Stimulated activated naive CD4-positive, alpha-beta T cell treated with Interleukin-2 at 50 U/mL for 16 hours (primary cell): ENCODE measurements around the gene PHF21A.

Source experiments
- DNase-seq: peaks from one replicate; lab custom pipeline; 2025; lab: John Stamatoyannopoulos, UW

Gene PHF21A

DNA sequence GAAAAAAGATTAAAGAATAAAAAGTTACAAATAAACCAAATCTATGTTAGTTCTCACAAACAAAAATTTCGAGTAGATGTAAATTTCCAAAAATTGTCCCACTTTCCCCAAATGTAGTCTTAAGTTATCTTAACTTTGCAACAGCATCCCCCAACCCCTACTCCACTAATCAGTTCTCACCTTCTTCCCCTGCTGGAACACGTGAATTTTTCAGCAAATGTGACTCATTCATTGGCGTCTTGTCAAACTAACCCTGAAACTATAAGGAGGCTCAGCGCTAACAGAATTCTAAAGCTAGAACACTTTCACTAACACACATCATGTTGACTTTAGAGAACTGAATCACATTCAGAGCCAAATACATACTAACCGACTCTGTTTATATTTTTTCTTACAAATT, 46.1 kb downstream of the PHF21A start:
- no peak for DNase-seq

DNA sequence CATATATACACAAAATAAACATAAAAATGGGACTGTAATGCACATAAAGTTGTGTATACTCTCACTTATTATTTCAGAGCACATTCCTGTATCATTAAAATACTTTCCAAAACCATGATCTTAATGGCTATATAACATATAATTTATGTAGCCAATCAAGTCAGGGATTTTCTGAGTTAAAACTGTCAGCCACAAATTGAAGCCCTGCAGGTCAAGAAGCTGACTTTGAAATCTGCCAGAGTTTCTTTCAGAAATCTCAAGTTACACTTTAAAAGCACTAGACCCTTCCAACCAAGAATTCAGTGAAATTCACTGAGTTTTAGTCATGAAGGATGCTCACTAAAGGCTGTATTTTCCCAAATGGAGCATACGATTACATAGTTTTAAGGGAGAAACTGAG, 47.6 kb downstream of the PHF21A start:
- no peak for DNase-seq

DNA sequence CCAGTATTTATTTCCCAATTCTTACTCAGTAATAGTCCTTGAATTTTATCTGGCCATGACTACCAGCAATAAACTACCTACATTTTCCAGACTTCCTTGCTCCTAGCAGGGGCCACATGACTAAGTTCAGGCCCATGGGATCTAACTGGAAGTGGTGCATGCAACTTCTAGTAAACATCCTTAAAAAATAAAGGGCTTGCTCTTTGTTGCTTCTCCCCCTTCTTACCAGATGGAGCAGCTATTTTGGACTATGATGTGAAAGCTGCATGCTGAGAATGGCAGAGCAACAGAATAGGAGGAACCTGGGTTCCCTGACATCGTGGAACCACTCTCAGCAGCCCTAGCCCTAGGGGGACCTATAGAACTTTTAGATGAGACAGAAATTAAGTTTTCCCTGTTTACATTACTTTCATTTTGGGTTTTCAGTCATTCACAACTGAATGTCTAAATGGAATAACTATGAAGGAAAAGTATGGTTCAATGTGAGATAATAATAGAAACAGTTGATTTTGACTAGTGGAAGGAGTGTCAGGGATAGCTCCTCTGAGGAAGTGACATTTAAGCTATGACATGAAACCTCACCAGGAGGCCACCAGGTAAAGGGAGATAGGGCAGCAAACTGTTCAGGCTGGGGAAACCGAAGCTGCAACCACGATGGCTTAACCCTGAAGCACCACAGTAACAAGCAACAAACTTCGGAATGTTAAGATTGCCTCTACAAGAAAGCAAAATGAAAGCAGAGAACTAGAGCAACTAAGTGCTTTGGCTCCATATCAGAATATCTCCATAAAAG, 48.9 kb downstream of the PHF21A start:
- DNase-seq: no peak

DNA sequence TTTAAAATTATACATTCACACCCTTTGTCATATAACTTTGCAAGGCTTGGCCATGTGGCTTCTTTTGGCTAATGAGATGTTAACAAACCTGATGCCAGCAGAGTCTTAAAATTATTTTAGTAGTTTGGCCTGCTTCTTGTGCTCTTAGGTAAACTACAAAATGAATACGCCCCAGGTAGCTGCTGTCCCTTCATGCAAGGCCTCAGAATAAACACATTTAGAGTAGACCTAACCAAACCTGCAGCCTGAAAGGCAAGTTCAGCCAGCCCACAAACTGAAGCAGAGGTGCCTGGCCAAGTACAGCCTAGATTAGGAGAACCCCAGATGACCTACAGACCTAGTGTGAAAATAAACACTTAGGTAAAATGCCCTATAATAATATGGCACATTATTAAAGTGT, 50.2 kb downstream of the PHF21A start:
- no peak for DNase-seq

DNA sequence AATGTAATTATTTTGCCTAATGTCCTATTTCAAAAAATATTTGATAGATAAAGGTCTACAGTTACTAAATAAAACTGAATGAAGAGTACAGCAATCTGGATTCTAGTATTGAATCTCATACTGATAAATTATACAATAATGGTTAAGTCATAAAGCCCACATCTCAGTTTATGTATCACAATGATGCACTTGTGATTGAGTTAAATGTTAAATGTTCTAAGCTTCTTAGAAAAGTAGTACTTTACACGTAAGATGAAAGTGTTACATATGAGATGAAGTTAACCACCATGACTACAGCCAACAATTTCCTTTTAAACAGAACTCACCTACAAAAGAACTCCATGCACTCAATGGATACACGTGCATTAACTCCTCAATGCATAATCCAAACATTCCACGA, 51.7 kb downstream of the PHF21A start:
- no peak for DNase-seq

DNA sequence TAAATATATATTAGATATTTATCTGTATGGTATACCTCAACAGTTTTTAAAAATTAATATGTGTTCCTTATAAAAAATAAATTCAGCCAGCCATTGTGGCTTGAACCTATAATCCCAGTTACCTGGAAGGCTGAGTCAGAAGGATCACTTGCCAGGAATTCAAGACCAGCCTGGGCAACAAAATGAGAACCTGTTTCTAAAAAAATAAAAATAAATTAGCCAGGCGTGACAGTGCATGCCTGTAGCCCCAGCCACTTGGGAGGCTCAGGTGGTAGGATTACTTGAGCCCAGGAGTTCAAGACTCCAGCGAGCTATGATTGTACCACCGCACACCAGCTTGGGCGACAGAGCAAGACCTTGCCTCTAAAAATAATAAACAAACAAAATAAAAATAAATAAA, 54.9 kb downstream of the PHF21A start:
- DNase-seq: no peak

DNA sequence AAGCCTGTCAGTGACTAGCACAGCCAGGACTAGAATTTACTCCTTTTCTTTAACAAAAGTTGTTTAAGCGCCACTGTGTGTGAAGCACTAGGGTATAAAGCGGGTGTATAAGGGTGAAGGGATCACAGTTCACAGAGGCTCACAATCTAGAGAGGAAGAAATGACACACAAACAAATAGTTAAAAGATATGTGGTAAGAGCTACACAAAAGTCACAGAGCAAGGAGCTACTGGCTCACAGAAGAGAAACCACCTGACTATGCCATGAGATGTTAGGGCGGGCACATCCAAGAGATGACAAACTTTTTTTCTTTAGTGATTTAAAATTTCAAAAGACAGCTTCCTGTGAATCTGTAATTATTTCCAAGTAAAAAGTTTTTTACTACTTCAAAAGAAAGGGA, 55.6 kb downstream of the PHF21A start:
- DNase-seq: no peak

DNA sequence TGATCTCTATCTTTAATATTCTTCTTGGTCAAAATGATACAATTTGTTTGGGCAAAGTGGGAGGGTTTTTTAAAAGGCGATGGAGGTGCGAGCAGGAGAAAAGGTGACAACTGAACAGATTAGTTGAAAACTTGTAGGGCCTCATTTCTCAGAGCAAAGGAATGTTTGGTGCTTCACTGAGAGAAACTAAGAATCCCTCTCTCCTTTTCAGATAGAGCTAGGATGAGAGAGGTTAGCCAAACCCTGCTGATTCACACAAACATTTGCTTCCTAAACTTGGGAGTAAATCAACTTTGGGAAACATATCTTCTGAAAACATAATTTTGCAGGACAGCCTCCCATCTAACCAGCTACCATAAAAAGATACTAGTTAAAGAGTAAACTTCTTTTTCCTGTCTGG, 57.0 kb downstream of the PHF21A start:
- no peak for DNase-seq

DNA sequence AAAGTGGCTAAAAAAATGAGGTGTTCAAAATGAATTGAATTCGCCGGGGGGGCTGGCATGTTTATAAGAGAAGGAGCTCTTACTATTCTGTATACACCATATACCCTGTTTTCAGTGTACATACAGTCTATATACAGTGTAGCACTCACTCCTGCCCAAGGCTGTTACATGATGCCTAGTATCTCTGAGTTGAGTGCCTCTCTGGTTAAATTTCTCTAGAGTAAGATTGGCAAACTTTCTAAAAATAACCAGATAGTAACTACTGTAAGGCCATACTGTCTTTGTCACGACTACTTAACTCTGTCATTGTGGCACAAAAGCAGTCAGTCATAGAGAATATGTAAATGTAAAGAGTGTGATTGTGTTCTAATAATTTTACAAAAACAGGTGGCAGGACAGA, 58.1 kb downstream of the PHF21A start:
- DNase-seq: no peak

DNA sequence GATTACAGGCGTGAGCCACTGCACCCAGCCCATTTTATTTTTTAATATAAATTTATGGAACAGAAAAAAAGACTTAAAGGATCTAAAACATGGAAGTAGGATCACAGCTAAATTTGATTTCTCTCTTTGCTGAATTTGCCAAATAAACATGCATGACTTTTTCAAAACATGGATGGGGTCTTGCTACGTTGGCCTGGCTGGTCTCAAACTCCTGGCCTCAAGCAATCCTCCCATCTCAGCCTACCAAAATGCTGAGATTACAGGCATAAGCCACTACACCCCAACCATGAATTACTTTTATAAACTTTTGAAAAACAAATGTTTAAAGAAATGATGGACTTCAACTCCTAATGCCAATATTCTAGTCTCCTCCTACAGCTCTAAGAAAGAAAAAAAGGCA, 61.2 kb downstream of the PHF21A start:
- no peak for DNase-seq

DNA sequence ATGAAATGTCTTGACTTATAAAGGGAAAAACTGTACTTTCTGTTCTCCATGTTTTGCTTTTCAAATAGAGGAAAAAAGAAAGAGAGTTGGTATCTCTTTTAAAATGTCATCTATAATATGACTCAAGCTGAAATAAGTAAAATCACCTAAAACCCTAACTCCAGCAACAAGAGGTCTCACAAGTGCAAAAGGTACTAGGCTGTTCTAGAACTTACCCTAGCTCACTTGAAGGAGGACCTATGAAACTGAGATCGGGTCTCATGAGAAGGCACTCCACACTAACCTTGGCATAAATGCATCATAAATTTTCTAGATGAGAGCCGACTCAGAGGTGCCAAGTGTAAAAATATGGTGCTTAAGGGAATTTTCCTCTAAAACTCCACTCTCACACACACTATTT, 63.8 kb downstream of the PHF21A start:
- DNase-seq: no peak

DNA sequence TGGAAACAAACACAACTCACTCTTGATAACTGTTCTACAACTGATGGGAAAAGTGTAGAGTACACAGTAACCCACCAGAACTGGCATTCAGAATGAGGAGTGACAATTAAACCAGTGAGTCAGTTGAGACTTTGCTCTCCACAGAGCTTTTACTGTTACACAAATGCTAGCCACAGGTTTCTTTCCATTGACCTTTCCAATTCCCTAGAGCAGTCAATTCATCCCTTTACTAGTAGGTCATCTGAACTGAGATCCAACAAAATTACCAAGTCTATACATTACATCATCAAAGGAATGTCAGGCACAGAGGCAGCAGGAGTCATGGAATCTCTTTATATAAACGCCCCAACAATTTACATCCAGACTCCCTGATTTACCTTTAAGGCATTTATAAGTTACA, 65.9 kb downstream of the PHF21A start:
- DNase-seq: no peak

DNA sequence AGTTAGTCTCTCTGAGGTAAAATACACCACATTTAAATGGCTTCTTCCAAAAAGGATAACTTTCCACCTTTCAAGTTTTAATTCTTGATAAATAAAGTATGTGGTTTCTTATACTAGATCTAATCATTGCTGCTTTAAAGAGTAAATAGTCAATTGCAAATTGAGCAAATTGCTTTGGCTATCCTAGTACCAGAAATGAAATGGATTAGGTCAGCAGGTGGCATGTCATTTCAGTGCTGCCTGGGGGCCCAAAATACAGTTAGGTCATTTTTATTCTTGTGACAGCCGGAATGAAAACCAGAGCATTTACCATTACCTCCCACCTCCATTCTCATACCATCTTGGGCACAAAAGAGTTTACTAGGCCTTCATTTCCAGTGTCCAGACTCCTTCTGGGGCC, 70.2 kb downstream of the PHF21A start:
- no peak for DNase-seq

DNA sequence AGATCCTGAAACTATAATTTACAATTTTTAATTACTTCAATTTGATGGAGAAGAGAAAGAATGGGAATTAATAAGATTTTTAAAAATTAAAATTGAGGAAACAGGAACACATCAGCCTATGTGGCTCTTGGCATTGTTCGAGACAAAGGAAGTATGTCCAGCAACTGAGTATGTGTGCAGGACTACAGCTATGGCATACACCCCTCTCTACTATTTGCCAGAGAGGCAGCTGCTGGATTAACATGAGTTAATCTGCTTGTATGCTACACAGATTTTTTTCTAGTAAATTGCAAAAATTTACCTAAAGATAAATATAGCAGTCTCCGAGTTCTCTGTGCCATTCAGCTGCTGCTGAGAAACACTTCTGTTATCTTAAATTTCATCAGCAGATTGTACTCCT, 70.6 kb downstream of the PHF21A start:
- no peak for DNase-seq

DNA sequence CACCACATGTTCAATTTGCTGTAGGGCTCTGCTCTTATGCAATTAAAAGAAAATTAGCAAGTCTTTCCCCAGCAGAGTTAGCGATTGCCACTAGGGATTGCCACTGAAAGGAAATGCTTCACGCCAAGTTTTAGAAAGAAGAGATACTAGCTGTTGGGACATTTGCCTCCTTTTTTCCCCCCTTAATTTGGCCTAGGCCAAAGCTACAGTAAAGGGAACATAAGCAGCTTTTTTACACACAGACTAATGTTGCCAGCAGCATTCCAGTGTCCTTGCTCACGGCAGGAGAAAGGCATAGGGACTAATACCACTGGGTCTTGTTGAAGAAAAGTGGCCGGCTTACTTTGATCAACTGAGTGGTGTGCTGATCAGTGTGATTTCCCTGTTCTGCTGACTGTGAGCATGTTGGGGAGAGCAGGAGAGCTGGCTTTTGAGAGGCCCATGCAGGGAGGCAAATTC, 71.2 kb downstream of the PHF21A start:
- no peak for DNase-seq

DNA sequence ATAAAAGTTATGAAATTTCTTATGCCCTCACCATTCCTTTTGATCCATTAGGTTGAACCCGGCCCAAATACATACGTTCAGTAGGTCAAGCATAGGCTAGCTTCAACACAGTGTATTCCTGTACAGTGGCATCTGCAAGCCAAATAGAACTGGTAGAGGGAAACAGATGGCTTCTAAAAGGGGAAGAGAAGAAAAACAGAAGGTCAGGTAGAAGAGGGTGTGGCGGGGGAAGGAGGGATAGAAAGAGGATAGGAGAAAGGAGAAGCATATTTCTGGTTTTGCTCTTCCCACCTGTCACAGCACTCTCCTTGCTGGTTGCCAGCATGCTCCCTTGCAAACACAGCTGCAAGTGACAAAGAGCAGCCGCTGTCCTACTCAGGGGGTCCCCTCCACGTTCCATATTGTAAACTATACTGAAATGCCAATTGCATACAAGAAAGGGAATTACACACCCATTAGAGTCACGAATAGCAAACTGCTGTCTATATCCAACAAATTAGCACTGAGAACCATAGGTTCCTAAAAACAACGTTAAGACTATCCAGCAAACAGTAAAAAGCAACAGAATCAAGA, 71.8 kb downstream of the PHF21A start:
- no peak for DNase-seq

DNA sequence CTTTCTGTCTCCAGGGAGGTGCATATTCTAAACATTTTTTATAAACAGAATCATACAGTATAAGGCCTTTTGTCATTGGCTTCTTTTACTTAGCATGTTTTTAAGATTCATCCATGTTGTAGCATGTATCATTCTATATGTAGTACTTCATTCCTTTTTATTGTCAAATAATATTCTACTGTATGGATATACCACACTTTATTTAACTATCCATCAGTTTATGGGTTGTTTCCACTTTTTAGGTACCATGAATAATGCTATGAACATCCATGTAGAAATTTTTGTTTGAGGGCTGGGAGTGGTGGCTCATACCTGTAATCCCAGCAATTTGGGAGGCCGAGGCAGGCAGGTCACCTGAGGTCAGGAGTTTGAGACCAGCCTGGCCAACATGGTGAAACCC, 73.1 kb downstream of the PHF21A start:
- DNase-seq: no peak

DNA sequence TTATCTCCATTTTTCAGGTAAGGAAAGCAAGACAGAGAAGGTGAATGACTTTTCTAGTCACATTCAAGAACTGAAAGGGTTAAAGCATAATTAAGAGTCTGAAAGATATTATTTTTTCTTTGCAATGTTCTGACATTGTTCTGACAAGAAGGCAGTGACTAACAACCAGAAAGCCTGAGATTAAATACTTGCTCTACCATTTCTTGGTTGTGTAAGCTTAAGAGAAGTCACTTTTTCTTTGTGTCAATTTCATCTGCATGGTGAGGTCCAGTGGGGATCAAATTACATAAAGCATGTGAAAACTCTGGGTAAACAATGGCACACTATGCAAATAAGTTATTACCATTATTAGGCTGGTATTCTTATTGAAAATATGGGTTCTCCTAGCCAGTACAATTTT, 73.7 kb downstream of the PHF21A start:
- no peak for DNase-seq

DNA sequence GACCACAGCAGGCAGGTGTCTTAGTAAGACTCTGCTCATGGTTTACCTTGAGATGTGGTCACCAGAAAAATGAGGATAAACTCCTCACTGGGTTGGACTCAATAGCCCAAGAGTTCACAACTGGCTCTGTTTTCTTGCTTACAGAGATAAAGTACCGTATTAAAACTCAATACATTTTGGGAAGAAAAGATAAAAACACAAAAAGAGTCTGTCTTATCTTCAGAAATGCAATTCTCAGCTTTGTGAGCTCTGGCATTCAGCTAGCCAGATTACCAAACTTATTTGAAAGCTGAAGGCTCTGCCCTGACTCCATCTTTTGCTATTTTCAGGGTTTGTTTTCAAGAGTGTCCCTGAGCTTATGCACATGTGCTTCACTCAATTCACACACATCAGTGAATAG, 75.4 kb downstream of the PHF21A start:
- DNase-seq: no peak

DNA sequence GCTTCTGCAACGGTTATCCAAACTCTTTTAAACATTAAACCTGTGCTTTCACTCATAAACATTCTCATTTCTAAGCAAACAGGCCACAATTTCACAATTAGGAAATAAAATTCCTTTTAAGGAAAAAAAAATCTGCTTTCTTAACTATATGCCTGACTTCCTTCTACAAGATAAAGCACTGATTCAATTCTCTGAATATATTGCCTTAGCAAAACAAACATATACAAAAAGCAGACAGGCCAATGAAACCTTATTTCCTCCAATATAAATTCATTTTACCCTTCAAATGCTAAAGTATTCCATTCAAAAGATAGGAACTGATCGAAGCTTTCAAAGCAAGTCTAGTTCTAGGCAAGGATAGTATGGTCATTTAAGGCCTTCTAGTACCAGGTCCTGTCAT, 76.7 kb downstream of the PHF21A start:
- DNase-seq: no peak

DNA sequence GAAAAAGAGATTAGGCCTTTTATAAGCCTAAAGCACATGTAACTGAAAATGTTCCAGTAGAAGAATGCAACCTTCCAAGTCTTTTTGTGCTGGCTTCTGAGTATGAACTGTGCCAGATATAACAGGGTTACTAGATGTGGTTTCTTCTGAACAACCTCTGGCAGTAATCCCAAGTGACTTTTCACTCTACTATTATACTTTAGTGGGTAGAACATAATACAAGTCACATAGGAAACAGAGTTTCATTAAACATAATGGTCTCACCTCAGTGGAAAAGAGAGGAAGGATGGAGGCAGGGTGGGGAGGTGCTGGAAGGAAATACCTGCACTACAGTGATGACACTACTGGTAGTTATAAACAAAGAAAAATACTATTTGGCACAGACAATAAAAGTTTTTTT, 81.3 kb downstream of the PHF21A start:
- no peak for DNase-seq

DNA sequence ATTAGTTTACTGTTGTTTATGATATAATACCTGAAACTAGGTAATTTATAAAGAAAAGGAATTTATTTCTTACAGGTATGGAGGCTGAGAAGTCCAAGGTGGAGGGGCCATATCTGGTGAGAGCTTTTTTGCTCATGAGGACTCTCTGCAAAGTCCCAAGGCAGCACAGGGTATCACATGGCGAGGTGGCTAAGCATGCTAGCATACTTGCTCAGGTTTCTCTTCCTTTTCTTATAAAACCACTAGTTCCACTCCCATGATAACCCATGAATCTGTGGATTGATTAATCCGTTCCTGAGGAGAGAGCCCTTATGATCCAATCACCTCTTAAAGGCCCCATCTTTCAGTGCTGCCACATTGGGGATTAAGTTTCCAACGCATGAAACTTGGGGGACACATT, 82.7 kb downstream of the PHF21A start:
- no peak for DNase-seq

DNA sequence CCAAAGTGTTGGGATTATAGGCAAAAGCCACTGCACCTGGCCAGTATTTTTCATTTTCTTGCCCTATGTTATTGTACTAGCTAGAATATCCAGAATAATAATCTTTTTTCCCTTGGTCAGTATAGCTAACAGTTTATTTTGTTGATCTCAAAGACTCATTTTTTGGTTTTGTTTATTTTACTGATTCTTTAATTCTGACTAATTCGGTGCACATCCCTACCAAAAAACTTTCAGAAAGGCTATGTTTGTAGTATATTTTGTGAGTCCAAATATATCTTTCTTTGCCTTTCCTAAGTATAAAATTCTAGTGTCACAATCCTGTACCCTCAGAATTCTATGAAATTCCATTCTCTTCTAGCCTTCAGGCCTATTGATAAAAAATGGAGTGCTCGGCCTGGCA, 84.3 kb downstream of the PHF21A start:
- no peak for DNase-seq

DNA sequence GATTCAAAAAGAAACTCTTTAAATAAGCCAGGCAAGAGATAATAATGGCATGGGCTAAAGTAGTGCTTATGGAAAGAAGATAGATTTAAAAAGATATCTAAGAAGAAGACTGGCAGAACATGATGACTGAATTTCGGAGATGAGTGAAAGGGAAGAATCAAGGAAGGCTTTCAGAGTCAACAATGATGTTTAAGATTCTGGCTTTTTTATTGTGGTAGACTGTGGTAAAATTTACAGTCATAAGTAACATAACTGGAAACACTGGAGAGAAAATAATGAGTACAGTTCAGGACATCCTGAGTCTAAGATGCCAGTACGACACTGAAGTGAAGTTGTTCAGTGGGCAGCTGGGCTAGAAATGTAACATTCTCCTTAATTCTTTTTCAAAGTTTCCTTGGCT, 85.2 kb downstream of the PHF21A start:
- DNase-seq: no peak
